Measurements from ENCODE around the gene FAM209B.
"Not testable (repeated sequence)": the region's sequence is repeated elsewhere in the genome, so short reads cannot be mapped to it uniquely, and the experiment has no call there.

Gene FAM209B

DNA sequence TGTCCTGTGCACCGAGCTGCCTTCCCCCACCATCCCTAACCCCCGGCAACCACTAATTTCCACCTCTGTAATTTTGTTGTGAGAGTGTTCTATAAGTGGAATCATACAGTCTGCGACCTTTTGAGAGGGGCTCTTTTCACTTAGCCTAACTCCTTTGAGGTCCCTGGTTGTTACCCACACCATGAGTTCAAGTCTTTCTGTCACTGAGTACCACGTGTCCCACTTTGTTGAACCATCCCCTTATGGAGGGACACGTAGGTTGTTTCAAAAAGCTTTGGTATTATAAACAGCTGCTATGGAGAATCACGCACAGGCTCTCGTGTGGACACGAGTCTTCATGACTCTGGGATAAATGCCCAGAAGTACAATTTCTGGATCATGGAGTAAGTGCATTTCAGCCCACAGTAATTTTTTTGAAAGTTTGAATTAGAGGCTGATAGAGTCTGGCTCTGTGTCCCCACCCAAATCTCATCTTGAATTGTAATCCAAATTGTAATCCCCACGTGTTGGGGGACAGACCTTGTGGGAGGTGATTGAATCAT is 9.5 kb downstream of the FAM209B start:
- DNase-seq = no peak

DNA sequence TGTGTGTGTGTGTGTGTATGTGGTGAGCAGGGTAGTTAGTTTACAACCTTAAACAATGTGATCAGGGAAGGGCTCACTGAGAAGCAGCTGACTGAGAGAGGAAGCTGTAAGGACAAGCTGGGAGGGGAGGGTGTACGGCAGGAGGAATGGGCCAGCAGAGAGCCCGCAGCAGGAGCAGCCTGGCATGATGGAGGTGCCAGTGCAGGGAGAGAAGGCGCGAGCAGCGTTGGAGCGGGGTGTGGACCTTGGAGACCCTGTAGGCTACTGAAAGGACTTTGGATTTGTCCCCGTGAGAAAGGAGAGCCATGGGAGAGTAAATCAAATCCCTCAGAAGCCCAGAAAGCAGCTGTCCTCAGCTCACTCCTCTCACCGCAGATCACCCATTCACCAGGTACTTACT is 18.5 kb downstream of the FAM209B start:
- DNase-seq = no peak

DNA sequence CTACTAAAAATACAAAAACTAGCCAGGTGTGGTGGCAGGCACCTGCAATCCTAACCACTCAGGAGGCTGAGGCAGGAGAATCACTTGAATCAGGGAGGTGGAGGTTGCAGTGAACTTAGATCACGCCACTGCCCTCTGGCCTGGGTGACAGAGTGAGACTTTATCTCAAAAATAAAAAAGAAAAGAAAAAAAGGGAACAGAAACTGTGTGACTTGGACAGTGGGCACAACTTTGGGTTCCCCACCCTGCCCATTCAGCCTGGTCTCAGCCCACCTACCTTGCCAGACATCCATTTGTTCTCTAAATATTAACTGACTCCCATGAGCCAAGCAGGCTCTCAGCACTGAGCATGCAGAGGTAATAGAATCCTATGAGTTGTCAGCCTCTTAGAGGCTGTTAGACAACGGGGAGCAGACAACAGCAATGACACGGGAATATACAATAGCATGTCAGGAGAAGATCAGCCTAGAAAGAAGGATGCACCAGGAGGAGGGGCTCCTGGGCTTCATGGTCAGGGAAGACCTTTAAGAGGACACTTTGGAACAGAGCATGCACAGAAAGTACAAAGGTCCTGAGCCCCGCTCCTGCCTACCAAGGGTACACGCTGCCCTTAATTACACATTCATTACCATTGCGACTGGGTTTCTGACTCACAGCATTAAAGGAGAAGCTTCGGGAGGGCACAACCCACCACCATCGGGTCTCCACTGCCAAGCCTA is 20.0 kb downstream of the FAM209B start:
- DNase-seq = no peak

DNA sequence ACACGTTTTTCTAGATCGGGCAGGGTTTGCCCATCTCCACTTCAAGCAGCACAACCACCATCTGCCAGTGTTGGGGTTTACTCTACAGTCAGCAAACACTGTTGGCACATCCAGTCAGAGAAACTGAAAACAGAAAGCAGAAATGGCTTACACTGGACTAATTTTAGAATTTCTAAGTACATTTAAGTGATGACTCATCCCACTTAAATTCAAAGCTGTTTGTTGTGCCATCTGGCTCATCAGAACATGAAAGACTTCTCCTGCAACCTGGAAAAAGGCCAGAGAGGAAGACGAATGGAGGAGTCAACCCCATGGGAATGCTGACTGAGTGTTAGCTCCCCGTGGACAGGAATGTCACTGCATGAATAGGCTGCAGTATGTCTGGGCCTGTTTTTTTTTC is 21.8 kb downstream of the FAM209B start:
- DNase-seq = peak; percentile 99

DNA sequence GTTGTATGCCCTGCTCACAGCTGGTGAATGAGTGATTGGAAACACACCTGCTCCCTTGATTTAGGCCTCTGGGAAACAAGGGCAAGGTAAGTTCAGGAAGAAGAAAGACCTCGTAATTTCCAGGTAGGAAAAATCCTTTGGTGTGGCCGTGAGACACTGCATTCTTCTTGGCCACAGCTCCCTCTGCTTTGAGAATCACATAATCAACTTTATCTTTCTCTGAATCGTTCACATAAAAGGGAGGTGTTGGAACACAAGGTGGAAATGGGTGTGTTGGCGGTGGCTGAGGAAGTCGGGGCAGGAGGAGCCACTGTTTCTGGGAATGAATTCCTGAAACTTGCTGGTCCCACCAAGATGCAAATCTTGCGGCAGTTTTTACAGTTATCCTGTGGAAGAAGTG is 25.9 kb downstream of the FAM209B start:
- DNase-seq = no peak

DNA sequence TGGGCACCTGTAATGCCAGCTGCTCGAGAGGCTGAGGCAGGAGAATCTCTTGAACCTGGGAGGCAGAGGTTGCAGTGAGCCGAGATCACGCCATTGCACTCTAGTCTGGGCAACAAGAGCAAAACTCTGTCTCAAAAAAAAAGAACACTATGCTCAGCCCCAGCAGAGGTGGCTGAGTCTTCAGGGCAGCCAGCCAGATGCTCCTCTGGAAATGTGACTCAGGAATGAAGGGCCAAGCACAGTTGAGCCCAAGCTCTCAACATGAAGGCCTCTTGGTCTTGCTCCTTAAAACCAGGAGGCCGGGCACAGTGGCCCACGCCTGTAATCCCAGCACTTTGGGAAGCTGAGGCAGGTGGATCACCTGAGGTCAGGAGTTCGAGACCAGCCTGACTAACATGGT is 31.5 kb downstream of the FAM209B start:
- not testable (repeated sequence) for DNase-seq

DNA sequence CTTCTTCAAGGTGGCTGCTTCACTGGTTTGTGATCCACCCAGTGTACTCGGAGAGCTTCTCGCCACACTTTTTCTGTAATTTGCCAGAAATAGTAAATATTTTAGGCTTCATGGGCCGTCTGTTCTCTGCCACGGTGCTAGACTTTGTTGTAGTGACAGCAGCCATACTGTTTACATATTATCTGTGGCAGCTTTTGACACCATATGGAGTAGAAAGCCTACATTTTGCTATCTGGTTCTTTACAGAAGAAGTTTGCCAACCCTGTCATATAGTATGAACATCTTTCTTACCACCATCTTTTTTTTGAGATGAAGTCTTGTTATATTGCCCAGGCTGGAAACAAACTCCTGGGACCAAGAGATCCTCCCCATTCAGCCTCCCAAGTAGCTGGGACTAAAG is 32.5 kb downstream of the FAM209B start:
- DNase-seq = no peak

DNA sequence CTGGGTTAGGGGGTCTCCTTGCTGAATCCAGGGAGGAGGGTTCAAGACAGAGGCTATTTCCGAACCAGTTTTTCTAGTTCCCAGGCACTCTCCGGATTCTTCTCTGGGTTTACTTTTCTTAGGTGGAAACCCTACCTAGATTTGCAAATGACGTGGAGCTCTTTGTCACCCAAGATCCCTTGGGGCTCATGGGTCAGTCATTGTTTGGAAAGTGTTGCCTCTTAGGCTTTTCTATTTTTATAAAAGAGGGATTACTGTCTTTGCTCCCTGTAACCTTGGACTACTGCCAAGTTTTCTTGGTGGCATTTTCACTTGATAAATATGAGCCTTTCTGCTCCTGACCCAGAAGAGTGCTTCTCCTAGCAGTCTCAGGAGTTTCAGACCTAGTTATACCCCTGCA is 33.6 kb downstream of the FAM209B start:
- peak; percentile 38 for DNase-seq

DNA sequence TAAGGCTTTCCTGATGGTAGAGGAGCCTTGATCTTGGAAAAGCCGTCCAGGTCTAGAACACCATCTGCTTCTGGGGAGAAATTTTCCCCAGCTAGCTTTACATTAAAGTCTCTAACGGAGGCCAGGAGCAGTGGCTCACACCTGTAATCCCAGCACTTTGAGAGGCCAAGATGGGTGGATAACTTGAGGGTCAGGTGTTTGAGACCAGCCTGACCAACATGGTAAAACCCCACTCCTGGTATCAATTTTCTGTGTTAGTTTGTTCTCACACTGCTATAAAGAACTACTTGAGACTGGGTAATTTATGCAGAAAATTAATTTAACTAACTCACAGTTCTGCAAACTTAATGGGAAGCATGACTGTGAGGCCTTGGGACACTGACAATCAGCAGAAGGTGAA is 37.8 kb downstream of the FAM209B start:
- no peak for DNase-seq

DNA sequence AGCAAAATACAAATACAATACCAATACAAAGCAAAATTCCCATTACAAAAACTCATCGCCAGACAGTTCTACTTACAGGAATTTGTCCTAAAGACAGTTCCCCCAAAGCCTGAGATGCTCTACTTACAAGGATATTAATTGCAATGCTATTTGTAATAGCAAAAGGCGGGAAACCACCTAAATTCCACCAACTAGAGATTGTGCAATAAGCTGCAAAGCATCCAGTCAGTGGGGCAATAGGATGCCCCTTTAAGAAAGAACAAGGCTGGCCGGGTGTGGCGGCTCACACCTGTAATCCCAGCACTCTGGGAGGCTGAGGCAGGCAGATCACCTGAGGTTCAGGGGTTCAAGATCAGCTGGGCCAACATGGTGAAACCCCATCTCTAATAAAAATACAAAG is 39.1 kb downstream of the FAM209B start:
- DNase-seq = no peak

DNA sequence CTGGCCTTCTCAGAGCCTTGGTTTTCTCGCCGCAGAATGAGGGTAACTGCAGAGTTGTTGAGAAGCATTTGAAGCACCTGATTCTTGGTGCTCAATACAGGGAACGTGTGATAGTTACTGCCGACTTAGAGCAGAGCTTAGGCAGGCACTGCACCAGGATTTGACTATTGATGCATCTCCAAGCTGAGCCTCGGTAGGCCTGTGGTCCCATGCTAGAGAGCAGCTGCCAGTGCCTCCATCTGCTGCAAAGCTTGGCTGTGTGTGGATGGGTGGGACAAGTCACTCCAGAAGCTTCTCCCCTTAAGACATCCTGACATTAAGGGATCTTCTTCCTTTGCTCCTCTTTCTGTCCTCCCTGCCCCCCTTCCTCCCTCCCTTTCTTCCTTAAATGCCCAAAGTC is 40.9 kb downstream of the FAM209B start:
- no peak for DNase-seq

DNA sequence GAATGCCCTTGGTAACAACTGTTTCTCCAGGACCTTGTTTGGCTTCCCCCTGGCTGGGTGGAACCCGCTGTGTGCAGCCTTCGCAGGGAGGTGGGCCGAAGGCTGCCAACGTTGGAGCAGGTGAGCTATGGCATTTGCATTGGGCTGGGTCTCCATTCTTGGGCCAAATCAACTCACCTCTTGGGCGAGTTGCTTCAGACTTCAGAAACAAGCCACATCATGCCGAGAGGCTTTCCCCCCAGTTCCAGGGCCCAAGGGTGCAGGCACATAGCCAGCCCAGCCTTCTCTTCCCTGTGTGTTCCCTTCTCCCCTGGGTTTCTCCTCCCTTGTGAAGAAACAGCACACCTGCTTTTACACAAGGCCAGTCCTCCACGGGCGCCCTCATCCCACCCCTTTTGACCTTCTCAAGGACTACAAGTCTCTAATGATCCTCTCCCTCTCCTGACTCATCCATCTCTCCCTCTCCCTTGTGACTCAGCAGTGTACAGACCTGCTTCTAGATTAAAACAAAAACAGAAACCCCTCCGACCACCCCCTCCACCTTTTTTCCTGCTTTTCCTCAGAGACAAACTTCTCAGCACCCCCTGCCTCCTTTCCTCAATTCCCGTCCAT is 41.6 kb downstream of the FAM209B start:
- DNase-seq = no peak

DNA sequence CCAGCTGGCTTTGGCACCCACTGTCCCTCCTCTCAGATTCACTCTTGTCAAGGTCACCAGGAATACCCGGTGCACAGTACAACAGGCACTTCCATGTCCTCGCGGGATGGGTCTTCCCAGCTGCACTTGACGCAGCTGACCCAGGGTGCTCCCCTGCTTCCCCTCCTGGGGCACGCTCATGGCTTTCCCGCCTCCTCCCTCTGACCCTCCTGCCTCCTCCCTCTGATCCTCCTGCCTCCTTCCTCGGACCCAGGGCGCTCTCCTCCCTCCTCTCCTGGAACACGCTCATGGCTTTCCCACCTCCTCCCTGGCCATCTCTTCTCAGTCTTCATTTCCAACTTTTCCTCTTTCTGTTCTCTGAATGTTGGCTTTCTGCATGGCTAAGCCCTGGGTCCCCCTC is 42.1 kb downstream of the FAM209B start:
- no peak for DNase-seq

DNA sequence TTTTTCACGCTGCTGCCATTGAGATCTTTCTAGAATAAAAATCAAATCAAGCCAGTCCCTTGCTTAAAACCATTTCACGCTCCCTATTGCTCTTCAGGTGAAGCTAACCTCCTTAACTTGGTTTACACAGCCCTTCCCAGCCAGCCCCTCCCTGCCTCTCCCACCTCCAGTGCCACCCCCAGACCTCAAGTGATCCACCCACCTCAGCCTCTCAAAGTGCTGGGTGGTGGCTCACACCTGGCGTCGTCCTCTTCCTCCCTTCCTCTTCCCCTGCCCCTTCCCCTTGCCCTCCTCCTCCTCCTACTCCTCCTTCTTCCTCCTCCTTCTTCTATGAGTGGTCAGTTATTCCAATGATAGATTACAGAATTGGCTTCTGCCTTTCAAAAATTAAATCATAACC is 42.9 kb downstream of the FAM209B start:
- DNase-seq = no peak

DNA sequence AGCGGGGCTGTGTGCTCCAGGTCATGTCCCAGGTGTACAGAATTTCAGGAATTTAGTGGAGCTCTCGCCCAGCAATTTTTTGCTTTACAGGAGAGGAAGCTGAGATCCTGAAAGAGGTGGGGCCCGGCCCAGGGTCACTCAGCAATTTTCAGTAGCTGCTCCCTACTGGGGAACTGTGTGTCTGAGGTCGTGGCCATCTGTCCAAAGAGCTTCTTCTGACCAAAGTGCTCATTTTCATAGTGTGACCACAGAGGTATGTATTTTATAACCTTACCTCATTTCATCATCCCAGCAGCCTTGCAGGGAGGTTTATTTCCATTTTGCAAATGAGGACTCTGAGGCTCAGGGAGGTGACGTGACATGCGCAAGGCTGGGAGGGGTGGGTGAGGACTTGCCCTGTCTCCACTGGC is 46.3 kb downstream of the FAM209B start:
- no peak for DNase-seq

DNA sequence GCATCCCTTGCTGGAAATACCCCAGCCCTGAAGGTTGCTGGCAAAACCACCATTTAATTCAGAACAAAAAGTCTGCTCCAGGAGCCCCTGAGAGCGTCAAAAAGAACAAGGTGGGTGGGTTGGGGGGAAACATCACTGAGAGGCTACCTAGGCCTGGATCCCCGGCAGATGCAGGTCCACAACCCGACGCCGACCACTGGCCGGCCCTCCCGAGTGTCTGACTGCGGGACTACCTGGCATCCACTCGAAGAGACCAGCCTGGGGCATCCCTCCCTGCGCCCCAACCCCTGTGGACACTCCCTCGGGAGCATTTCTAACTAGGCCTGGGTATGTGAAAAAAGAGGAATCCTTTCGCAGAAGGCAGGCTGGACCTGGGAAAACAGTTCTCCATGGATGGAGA is 47.2 kb downstream of the FAM209B start:
- no peak for DNase-seq

DNA sequence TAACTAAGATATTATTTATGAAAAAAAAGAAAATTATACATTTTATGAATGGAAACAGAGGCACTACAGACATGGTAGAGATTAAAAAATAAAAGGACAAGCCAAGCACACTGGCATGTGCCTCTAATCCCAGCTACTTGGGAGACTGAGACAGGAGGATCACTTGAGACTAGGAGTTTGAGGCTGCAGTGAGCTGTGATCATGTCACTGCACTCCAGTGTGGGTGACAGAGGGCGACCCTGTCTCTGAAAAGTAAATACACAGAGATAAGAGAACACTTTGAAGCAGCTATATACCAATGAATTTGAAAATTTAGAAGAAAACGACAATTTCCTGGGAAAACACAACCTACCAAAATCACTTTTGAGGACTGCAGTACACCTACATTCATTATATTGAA is 48.7 kb downstream of the FAM209B start:
- DNase-seq = no peak

DNA sequence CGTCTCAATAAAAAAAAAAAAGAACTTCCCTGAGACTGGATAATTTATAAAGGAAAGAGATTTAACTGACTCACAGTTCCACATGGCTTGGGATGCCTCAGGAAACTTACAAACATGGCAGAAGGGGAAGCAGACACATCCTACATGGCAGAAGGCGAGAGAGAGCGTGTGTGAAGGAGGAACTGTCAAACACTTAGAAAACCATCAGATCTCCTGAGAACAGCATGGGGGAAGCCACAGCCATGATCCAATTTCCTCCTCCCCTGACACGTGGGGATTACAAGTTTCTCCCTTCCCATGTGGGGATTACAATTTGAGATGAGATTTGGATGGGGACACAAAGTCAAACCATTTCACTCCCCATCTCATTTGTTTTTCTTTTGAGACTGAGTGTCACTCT is 49.5 kb downstream of the FAM209B start:
- no peak for DNase-seq

DNA sequence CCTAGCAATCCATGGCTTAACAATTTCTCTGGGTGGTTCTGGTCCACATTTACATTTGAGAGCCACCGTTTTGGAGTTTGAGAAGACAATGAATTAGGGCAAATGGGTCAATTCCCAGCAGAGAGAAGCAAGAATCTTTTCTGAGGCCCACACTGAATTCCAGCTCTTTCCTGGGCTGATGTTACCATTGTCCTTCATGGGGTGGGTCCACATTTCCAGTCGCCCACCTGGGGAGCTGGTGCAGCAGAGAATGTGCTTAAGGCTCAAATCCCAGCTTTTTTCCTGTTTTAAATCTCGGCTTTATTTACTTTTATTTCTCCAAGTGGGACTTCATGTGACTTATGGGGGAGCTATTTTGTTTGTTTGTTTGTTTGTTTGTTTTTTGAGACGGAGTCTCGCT is 51.9 kb downstream of the FAM209B start:
- no peak for DNase-seq

Measured in SHP77 treated with DMSO at 0.1 percent for 48 hours (cell line).